H9 (cell line): ENCODE results near the gene IQCE. TPM values are rescaled to one million over a fixed set of nuclear protein-coding genes. Genes with fewer than 3 reads are reported as not detected.
A peak's percentile ranks its signal among the peaks of the same experiment; 100 is the strongest.

Experiments
- DNase-seq: peaks from one replicate; pipeline ENCODE4 v3.0.0-alpha.2; 2017
- H2AFZ ChIP-seq: one replicate; pipeline ENCODE4 v1.6.1; 2013; ENCODE audit warnings: mild to moderate bottlenecking, low read length, control low read depth, moderate library complexity
- H2AK5ac ChIP-seq: 2 replicates; pipeline ENCODE4 v1.6.1; 2013; ENCODE audit warnings: low read length, control low read depth, mixed read lengths; ENCODE audit not compliant: insufficient read length
- H2BK120ac ChIP-seq: one replicate; pipeline ENCODE4 v1.6.1; 2013; ENCODE audit warnings: low read depth, mild to moderate bottlenecking, low read length, control low read depth, inconsistent platforms; ENCODE audit not compliant: poor library complexity, severe bottlenecking
- H2BK12ac ChIP-seq: 2 replicates; pipeline ENCODE4 v1.6.1; 2013; ENCODE audit warnings: low read length, control low read depth, mixed read lengths, low read depth; ENCODE audit not compliant: insufficient read length
- H2BK15ac ChIP-seq: 2 replicates; pipeline ENCODE4 v1.6.1; 2013; ENCODE audit warnings: low read depth, low read length, control low read depth
- H2BK20ac ChIP-seq: one replicate; pipeline ENCODE4 v1.6.1; 2013; ENCODE audit warnings: low read depth, mild to moderate bottlenecking, low read length, control low read depth, inconsistent platforms; ENCODE audit not compliant: poor library complexity, severe bottlenecking
- H2BK5ac ChIP-seq: 2 replicates; pipeline ENCODE4 v1.6.1; 2013; ENCODE audit warnings: low read length, control low read depth, mixed read lengths; ENCODE audit not compliant: insufficient read length
- H3K14ac ChIP-seq: 2 replicates; pipeline ENCODE4 v1.6.1; 2013; ENCODE audit warnings: low read length, control low read depth; ENCODE audit not compliant: insufficient read depth
- H3K18ac ChIP-seq: 2 replicates; pipeline ENCODE4 v1.6.1; 2013; ENCODE audit warnings: low read depth, mild to moderate bottlenecking, mixed read lengths, low read length, control low read depth; ENCODE audit not compliant: insufficient read length
- H3K23ac ChIP-seq: 2 replicates; pipeline ENCODE4 v1.6.1; 2013; ENCODE audit warnings: low read length, control low read depth, mixed read lengths, low read depth; ENCODE audit not compliant: insufficient read length
- H3K23me2 ChIP-seq: 2 replicates; pipeline ENCODE4 v1.6.1; 2013; ENCODE audit warnings: low read depth, mild to moderate bottlenecking, mixed read lengths, low read length, control low read depth; ENCODE audit not compliant: insufficient read length, poor library complexity, severe bottlenecking
- H3K27ac ChIP-seq: 2 replicates; pipeline ENCODE4 v1.5.1; 2013; ENCODE audit warnings: low read length, control low read depth, mixed read lengths, low read depth; ENCODE audit not compliant: insufficient read length
- H3K27me3 ChIP-seq: 2 replicates; pipeline ENCODE4 v1.6.1; 2013; ENCODE audit warnings: low read length, control low read depth, inconsistent platforms; ENCODE audit not compliant: insufficient read depth
- H3K4ac ChIP-seq: 2 replicates; pipeline ENCODE4 v1.6.1; 2013; ENCODE audit warnings: low read depth, mild to moderate bottlenecking, control low read depth, inconsistent platforms, low read length, moderate library complexity
- H3K4me1 ChIP-seq: 2 replicates; pipeline ENCODE4 v1.6.1; 2013; ENCODE audit warnings: low read length, control low read depth, inconsistent platforms; ENCODE audit not compliant: insufficient read depth
- H3K4me2 ChIP-seq: 2 replicates; pipeline ENCODE4 v1.6.1; 2013; ENCODE audit warnings: low read length, control low read depth, mixed read lengths; ENCODE audit not compliant: insufficient read length, insufficient read depth
- H3K56ac ChIP-seq: 2 replicates; pipeline ENCODE4 v1.6.1; 2013; ENCODE audit warnings: low read depth, mild to moderate bottlenecking, mixed read lengths, low read length, control low read depth; ENCODE audit not compliant: insufficient read length
- H3K79me1 ChIP-seq: 2 replicates; pipeline ENCODE4 v1.6.1; 2013; ENCODE audit warnings: low read depth, mild to moderate bottlenecking, moderate library complexity, low read length, control low read depth, inconsistent platforms; ENCODE audit not compliant: insufficient read depth, poor library complexity, severe bottlenecking
- H3K79me2 ChIP-seq: 2 replicates; pipeline ENCODE4 v1.6.1; 2013; ENCODE audit warnings: low read length, control low read depth, inconsistent platforms; ENCODE audit not compliant: insufficient read depth
- H3K9ac ChIP-seq: 2 replicates; pipeline ENCODE4 v1.6.1; 2013; ENCODE audit warnings: low read length, control low read depth, mixed read lengths; ENCODE audit not compliant: insufficient read length; ENCODE audit errors: extremely low read depth
- H3K9me3 ChIP-seq: one replicate; pipeline ENCODE4 v1.6.1; 2013; ENCODE audit warnings: low read depth, low read length, inconsistent platforms; ENCODE audit not compliant: control insufficient read depth
- H3T11ph ChIP-seq: one replicate; pipeline ENCODE4 v1.6.1; 2013; ENCODE audit warnings: mild to moderate bottlenecking, low read length, control low read depth, inconsistent platforms
- H4K20me1 ChIP-seq: one replicate; pipeline ENCODE4 v1.6.1; 2013; ENCODE audit not compliant: control insufficient read depth, insufficient read length, insufficient read depth
- H4K5ac ChIP-seq: 2 replicates; pipeline ENCODE4 v1.6.1; 2013; ENCODE audit warnings: low read depth, mild to moderate bottlenecking, mixed read lengths, low read length, control low read depth; ENCODE audit not compliant: insufficient read length
- H4K8ac ChIP-seq: replicated peaks from 2 replicates; pipeline ENCODE4 v1.6.1; 2013; ENCODE audit warnings: low read length, control low read depth, mixed read lengths, low read depth; ENCODE audit not compliant: insufficient read length
- H4K91ac ChIP-seq: 2 replicates; pipeline ENCODE4 v1.6.1; 2013; ENCODE audit warnings: low read depth, mild to moderate bottlenecking, moderate library complexity, mixed read lengths, low read length, control low read depth; ENCODE audit not compliant: insufficient read length
- H3K27ac Mint-ChIP-seq, 3 experiments: 2 replicates in 2 of 3; 3 replicates in 1 of 3; pipeline ENCODE4 v1.8.0; 2020 to 2021; ENCODE audit warnings: mixed read lengths in 3 of 3, mild to moderate bottlenecking in 1 of 3, moderate library complexity in 1 of 3
- H3K27me3 Mint-ChIP-seq: 2 replicates; pipeline ENCODE4 v1.8.0; 2021; ENCODE audit warnings: low read depth, mild to moderate bottlenecking, moderate library complexity, mixed read lengths
- H3K36me3 Mint-ChIP-seq, 3 experiments: 2 replicates in 2 of 3; 3 replicates in 1 of 3; pipeline ENCODE4 v1.8.0; 2020 to 2021; ENCODE audit warnings: low read depth in 3 of 3, mixed read lengths in 3 of 3; ENCODE audit not compliant: insufficient read depth in 1 of 3
- H3K4me1 Mint-ChIP-seq, 2 experiments: 2 replicates each; pipeline ENCODE4 v1.8.0; 2020; ENCODE audit warnings: mixed read lengths in 2 of 2
- H3K4me3 Mint-ChIP-seq, 2 experiments: 2 replicates in 1 of 2; 3 replicates in 1 of 2; pipeline ENCODE4 v1.8.0; 2020 to 2021; ENCODE audit warnings: mild to moderate bottlenecking in 2 of 2, mixed read lengths in 2 of 2, moderate library complexity in 1 of 2
- H3K9me3 Mint-ChIP-seq, 2 experiments: 2 replicates in 1 of 2; 3 replicates in 1 of 2; pipeline ENCODE4 v1.8.0; 2020; ENCODE audit warnings: mild to moderate bottlenecking in 2 of 2, mixed read lengths in 2 of 2, moderate library complexity in 1 of 2
- WGBS: extraction: QIAGEN DNeasy Blood & Tissue Kit; methylation state at CpG from one replicate; pipeline ENCODE4 v1.1.7; 2013; ENCODE audit warnings: missing lambda C conversion rate, low lambda C conversion rate, mixed read lengths; ENCODE audit not compliant: insufficient read length; ENCODE audit errors: extremely low coverage; 5-methylcytosine and 5-hydroxymethylcytosine counted together
- total RNA-seq: library from RNA; stranded (reverse); gene quantifications from 2 replicates; pipeline ENCODE4 v1.2.1, GENCODE V29; 2021
- TF ChIP-seq, protein P1 (sequence below): fragments of 200-600 bp; sonication (generic); conservative IDR thresholded peaks from 3 replicates; pipeline ENCODE4 v1.8.0; 2021; ENCODE audit warnings: antibody characterized with exemption, mild to moderate bottlenecking

IQCE gene
- total RNA-seq, 1 experiment from 2014 or later: 7.0 TPM

DNA sequence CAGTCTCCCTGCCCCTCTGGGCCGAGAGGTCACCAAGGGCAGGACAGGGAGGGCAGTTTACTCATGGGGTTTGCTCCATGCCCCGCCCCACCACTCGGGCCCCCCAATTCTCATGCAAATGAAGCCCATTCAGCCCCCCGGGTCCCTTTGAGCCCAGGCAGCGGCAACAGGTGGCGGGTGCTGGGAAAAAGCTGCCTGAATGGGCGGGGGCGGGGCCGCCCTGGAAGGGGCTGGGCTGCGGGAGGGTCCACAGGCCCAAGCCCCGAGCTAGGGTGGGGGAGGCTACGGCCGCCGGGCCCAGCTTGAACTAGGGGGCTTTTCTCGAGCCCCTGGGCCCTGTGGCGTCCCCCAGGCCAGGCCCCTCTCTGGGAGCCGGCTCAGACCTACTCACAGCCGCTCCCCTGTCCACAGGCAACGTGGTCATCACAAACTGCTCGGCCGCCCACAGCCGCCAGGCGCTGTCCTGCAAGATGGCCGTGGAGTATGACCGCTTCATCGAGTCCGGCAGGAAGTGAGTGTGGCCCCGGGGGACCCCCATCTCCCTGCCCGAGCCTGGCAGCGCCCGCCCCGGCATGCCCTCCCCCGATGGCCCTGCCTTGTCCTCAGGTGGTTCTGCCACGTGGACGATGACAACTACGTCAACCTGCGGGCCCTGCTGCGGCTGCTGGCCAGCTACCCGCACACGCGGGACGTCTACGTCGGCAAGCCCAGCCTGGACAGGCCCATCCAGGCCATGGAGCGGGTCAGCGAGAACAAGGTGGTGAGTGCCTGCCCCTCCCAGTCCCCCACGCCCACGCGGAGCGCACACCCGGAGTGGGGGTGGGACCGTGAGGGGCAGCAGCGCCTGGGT, 33.7 kb upstream of the IQCE start:
- Histone ChIP-seq H3K18ac (peak overlapping the region; percentile 78), H3K79me2 (no peaks in the 10 kb centered on the region; the same call in 1 of the 2 replicates), H3K27me3 (no peaks in the 10 kb centered on the region; the same call in 1 of the 2 replicates), H2BK12ac (no peak overlapping the region), H4K91ac (no peak overlapping the region), H2AFZ (no peak overlapping the region), H2AK5ac (no peak overlapping the region), H4K8ac (no peak overlapping the region), H4K20me1 (no peaks in the 10 kb centered on the region), H2BK120ac (no peak overlapping the region), H3K4ac (no peak overlapping the region; the same call in 1 of the 2 replicates), H4K5ac (no peak overlapping the region), H3K4me2 (no peak overlapping the region), H3K27ac (no peak overlapping the region), H3K9me3 (no peaks in the 10 kb centered on the region), H3K14ac (peak overlapping the region; percentile 44; the same call in 1 of the 2 replicates), H2BK15ac (no peak overlapping the region), H3K9ac (no peak overlapping the region), H3K79me1 (no peaks in the 10 kb centered on the region), H3K23me2 (peaks cover 9% of the 10 kb centered on the region), H3K4me1 (no peaks in the 10 kb centered on the region; the same call in 1 of the 2 replicates), H2BK20ac (no peak overlapping the region), H2BK5ac (no peak overlapping the region), H3K23ac (no peak overlapping the region), H3T11ph (no peak overlapping the region), H3K56ac (no peak overlapping the region)
- Mint-ChIP-seq H3K36me3 (peaks cover 0 to 32% (median 31%) of the 10 kb centered on the region in 3 experiments; a peak in 6 of 7 replicates), H3K27me3 (peaks cover 7% of the 10 kb centered on the region), H3K27ac (no peak overlapping the region; a peak in 2 of 7 replicates), H3K4me1 (peaks cover 40 to 56% of the 10 kb centered on the region in 2 experiments), H3K9me3 (no peaks in the 10 kb centered on the region), H3K4me3 (0 out of 5 replicates have a peak overlapping the region, but pooled peaks of 1 of the 2 experiments have one; percentile 40)
- no CpG with 5 or more reads among the region's 53 CpGs for WGBS
- TF ChIP-seq, protein P1, sequence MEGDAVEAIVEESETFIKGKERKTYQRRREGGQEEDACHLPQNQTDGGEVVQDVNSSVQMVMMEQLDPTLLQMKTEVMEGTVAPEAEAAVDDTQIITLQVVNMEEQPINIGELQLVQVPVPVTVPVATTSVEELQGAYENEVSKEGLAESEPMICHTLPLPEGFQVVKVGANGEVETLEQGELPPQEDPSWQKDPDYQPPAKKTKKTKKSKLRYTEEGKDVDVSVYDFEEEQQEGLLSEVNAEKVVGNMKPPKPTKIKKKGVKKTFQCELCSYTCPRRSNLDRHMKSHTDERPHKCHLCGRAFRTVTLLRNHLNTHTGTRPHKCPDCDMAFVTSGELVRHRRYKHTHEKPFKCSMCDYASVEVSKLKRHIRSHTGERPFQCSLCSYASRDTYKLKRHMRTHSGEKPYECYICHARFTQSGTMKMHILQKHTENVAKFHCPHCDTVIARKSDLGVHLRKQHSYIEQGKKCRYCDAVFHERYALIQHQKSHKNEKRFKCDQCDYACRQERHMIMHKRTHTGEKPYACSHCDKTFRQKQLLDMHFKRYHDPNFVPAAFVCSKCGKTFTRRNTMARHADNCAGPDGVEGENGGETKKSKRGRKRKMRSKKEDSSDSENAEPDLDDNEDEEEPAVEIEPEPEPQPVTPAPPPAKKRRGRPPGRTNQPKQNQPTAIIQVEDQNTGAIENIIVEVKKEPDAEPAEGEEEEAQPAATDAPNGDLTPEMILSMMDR: no peak
- DNase-seq: peak; percentile 93
